Measurements from ENCODE around the gene SRRM1.

GRCh38 chr1:24664507-24665033 lies 21.5 kb downstream of the SRRM1 start:
- TF ChIP-seq CTCF (IDR thresholded peaks at IDR 0.05 in 4 of 5, conservative IDR thresholded peaks at IDR 0.05 in 1 of 5) (no peak), POLR2A (IDR thresholded peaks at IDR 0.05) (no peak)
